GM12864 (cell line): ENCODE results near the gene DPP8.

Experiments
- DNase-seq: peaks from one replicate; pipeline ENCODE4 v3.0.0-alpha.2; 2011; ENCODE audit warnings: low read depth
- H3K4me3 ChIP-seq: 2 replicates; pipeline ENCODE4 v1.5.1; 2011; ENCODE audit warnings: mild to moderate bottlenecking, low read depth, low read length, control low read depth
- CTCF ChIP-seq: IDR thresholded peaks from 2 replicates; pipeline ENCODE4 v1.5.1; 2011; ENCODE audit warnings: low read depth, mild to moderate bottlenecking, moderate library complexity, low read length, control low read depth, inconsistent platforms; ENCODE audit errors: missing control alignments

Gene DPP8

GRCh38 chr15:65535192-65535591 lies 17.7 kb upstream of the DPP8 start:
- no peak for TF ChIP-seq CTCF
- no peak for DNase-seq
- no peak overlapping the region for H3K4me3 ChIP-seq

GRCh38 chr15:65533057-65533756 lies 15.7 kb upstream of the DPP8 start:
- no peak overlapping the region for H3K4me3 ChIP-seq
- DNase-seq, result no peak
- no peak for TF ChIP-seq CTCF

GRCh38 chr15:65532738-65533051 lies 15.2 kb upstream of the DPP8 start:
- H3K4me3 ChIP-seq, result no peak overlapping the region
- TF ChIP-seq CTCF, result no peak
- no peak for DNase-seq

GRCh38 chr15:65530318-65531111 lies 13.0 kb upstream of the DPP8 start, which contains the start of gene HACD3:
HACD3 (plus strand) TSS chr15:65530463; CDS start chr15:65530632, 169 bp downstream.
- peak; percentile 54 for DNase-seq
- peak within 1 kb of the TSS; percentile 81 for H3K4me3 ChIP-seq
- TF ChIP-seq CTCF, result no peak

- H3K4me3 ChIP-seq, result peak overlapping the region; percentile 81
- no peak for TF ChIP-seq CTCF
- no peak for DNase-seq
Measured at GRCh38 chr15:65529762-65530317, 12.4 kb upstream of the DPP8 start.

DNA sequence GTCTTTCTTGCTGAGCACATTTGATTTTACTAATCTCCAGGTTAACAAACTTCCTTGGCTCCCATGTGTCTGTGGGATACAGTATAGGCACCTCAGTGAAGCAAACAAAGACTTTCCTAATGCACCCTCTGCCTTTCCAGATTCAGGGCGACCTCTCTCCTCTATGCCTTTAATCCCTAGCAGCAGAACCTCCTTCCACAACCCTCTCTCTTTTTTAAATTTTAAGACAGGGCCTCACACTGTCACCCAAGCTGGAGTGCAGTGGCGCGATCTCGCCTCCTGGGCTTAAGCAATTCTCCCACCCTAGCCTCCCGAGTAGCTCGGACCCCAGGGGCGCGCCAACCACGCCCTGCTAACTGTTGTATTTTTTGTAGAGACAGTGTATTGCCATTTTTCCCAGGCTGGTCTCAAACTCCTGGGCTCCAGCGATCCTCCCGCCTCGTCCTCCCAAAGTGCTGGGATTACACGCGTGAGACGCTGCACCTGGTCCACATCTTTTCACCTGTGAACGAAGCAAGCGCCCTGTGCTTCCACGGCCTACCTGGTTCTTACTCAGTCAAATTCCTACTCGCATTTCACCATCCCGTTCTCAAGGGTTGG lies 11.1 kb upstream of the DPP8 start:
- no peak for DNase-seq
- TF ChIP-seq CTCF, result no peak
- no peak overlapping the region for H3K4me3 ChIP-seq
